H9 (cell line): ENCODE results near the gene OR2H2. TPM values are rescaled to one million over a fixed set of nuclear protein-coding genes. Genes with fewer than 3 reads are reported as not detected.

Experiments used
- DNase-seq: peaks from one replicate; pipeline ENCODE4 v3.0.0-alpha.2; 2017
- H2AFZ ChIP-seq: one replicate; pipeline ENCODE4 v1.6.1; 2013; ENCODE audit warnings: mild to moderate bottlenecking, low read length, control low read depth, moderate library complexity
- H2AK5ac ChIP-seq: 2 replicates; pipeline ENCODE4 v1.6.1; 2013; ENCODE audit warnings: low read length, control low read depth, mixed read lengths; ENCODE audit not compliant: insufficient read length
- H2BK120ac ChIP-seq: one replicate; pipeline ENCODE4 v1.6.1; 2013; ENCODE audit warnings: low read depth, mild to moderate bottlenecking, low read length, control low read depth, inconsistent platforms; ENCODE audit not compliant: poor library complexity, severe bottlenecking
- H2BK12ac ChIP-seq: 2 replicates; pipeline ENCODE4 v1.6.1; 2013; ENCODE audit warnings: low read length, control low read depth, mixed read lengths, low read depth; ENCODE audit not compliant: insufficient read length
- H2BK15ac ChIP-seq: 2 replicates; pipeline ENCODE4 v1.6.1; 2013; ENCODE audit warnings: low read depth, low read length, control low read depth
- H2BK20ac ChIP-seq: one replicate; pipeline ENCODE4 v1.6.1; 2013; ENCODE audit warnings: low read depth, mild to moderate bottlenecking, low read length, control low read depth, inconsistent platforms; ENCODE audit not compliant: poor library complexity, severe bottlenecking
- H2BK5ac ChIP-seq: 2 replicates; pipeline ENCODE4 v1.6.1; 2013; ENCODE audit warnings: low read length, control low read depth, mixed read lengths; ENCODE audit not compliant: insufficient read length
- H3K14ac ChIP-seq: 2 replicates; pipeline ENCODE4 v1.6.1; 2013; ENCODE audit warnings: low read length, control low read depth; ENCODE audit not compliant: insufficient read depth
- H3K18ac ChIP-seq: 2 replicates; pipeline ENCODE4 v1.6.1; 2013; ENCODE audit warnings: low read depth, mild to moderate bottlenecking, mixed read lengths, low read length, control low read depth; ENCODE audit not compliant: insufficient read length
- H3K23ac ChIP-seq: 2 replicates; pipeline ENCODE4 v1.6.1; 2013; ENCODE audit warnings: low read length, control low read depth, mixed read lengths, low read depth; ENCODE audit not compliant: insufficient read length
- H3K23me2 ChIP-seq: 2 replicates; pipeline ENCODE4 v1.6.1; 2013; ENCODE audit warnings: low read depth, mild to moderate bottlenecking, mixed read lengths, low read length, control low read depth; ENCODE audit not compliant: insufficient read length, poor library complexity, severe bottlenecking
- H3K27ac ChIP-seq: 2 replicates; pipeline ENCODE4 v1.5.1; 2013; ENCODE audit warnings: low read length, control low read depth, mixed read lengths, low read depth; ENCODE audit not compliant: insufficient read length
- H3K27me3 ChIP-seq: 2 replicates; pipeline ENCODE4 v1.6.1; 2013; ENCODE audit warnings: low read length, control low read depth, inconsistent platforms; ENCODE audit not compliant: insufficient read depth
- H3K4ac ChIP-seq: 2 replicates; pipeline ENCODE4 v1.6.1; 2013; ENCODE audit warnings: low read depth, mild to moderate bottlenecking, control low read depth, inconsistent platforms, low read length, moderate library complexity
- H3K4me1 ChIP-seq: 2 replicates; pipeline ENCODE4 v1.6.1; 2013; ENCODE audit warnings: low read length, control low read depth, inconsistent platforms; ENCODE audit not compliant: insufficient read depth
- H3K4me2 ChIP-seq: 2 replicates; pipeline ENCODE4 v1.6.1; 2013; ENCODE audit warnings: low read length, control low read depth, mixed read lengths; ENCODE audit not compliant: insufficient read length, insufficient read depth
- H3K56ac ChIP-seq: 2 replicates; pipeline ENCODE4 v1.6.1; 2013; ENCODE audit warnings: low read depth, mild to moderate bottlenecking, mixed read lengths, low read length, control low read depth; ENCODE audit not compliant: insufficient read length
- H3K79me1 ChIP-seq: 2 replicates; pipeline ENCODE4 v1.6.1; 2013; ENCODE audit warnings: low read depth, mild to moderate bottlenecking, moderate library complexity, low read length, control low read depth, inconsistent platforms; ENCODE audit not compliant: insufficient read depth, poor library complexity, severe bottlenecking
- H3K79me2 ChIP-seq: 2 replicates; pipeline ENCODE4 v1.6.1; 2013; ENCODE audit warnings: low read length, control low read depth, inconsistent platforms; ENCODE audit not compliant: insufficient read depth
- H3K9ac ChIP-seq: 2 replicates; pipeline ENCODE4 v1.6.1; 2013; ENCODE audit warnings: low read length, control low read depth, mixed read lengths; ENCODE audit not compliant: insufficient read length; ENCODE audit errors: extremely low read depth
- H3K9me3 ChIP-seq: one replicate; pipeline ENCODE4 v1.6.1; 2013; ENCODE audit warnings: low read depth, low read length, inconsistent platforms; ENCODE audit not compliant: control insufficient read depth
- H3T11ph ChIP-seq: one replicate; pipeline ENCODE4 v1.6.1; 2013; ENCODE audit warnings: mild to moderate bottlenecking, low read length, control low read depth, inconsistent platforms
- H4K20me1 ChIP-seq: one replicate; pipeline ENCODE4 v1.6.1; 2013; ENCODE audit not compliant: control insufficient read depth, insufficient read length, insufficient read depth
- H4K5ac ChIP-seq: 2 replicates; pipeline ENCODE4 v1.6.1; 2013; ENCODE audit warnings: low read depth, mild to moderate bottlenecking, mixed read lengths, low read length, control low read depth; ENCODE audit not compliant: insufficient read length
- H4K8ac ChIP-seq: replicated peaks from 2 replicates; pipeline ENCODE4 v1.6.1; 2013; ENCODE audit warnings: low read length, control low read depth, mixed read lengths, low read depth; ENCODE audit not compliant: insufficient read length
- H4K91ac ChIP-seq: 2 replicates; pipeline ENCODE4 v1.6.1; 2013; ENCODE audit warnings: low read depth, mild to moderate bottlenecking, moderate library complexity, mixed read lengths, low read length, control low read depth; ENCODE audit not compliant: insufficient read length
- H3K27ac Mint-ChIP-seq, 3 experiments: 2 replicates in 2 of 3; 3 replicates in 1 of 3; pipeline ENCODE4 v1.8.0; 2020 to 2021; ENCODE audit warnings: mixed read lengths in 3 of 3, mild to moderate bottlenecking in 1 of 3, moderate library complexity in 1 of 3
- H3K27me3 Mint-ChIP-seq: 2 replicates; pipeline ENCODE4 v1.8.0; 2021; ENCODE audit warnings: low read depth, mild to moderate bottlenecking, moderate library complexity, mixed read lengths
- H3K36me3 Mint-ChIP-seq, 3 experiments: 2 replicates in 2 of 3; 3 replicates in 1 of 3; pipeline ENCODE4 v1.8.0; 2020 to 2021; ENCODE audit warnings: low read depth in 3 of 3, mixed read lengths in 3 of 3; ENCODE audit not compliant: insufficient read depth in 1 of 3
- H3K4me1 Mint-ChIP-seq, 2 experiments: 2 replicates each; pipeline ENCODE4 v1.8.0; 2020; ENCODE audit warnings: mixed read lengths in 2 of 2
- H3K4me3 Mint-ChIP-seq, 2 experiments: 2 replicates in 1 of 2; 3 replicates in 1 of 2; pipeline ENCODE4 v1.8.0; 2020 to 2021; ENCODE audit warnings: mild to moderate bottlenecking in 2 of 2, mixed read lengths in 2 of 2, moderate library complexity in 1 of 2
- H3K9me3 Mint-ChIP-seq, 2 experiments: 2 replicates in 1 of 2; 3 replicates in 1 of 2; pipeline ENCODE4 v1.8.0; 2020; ENCODE audit warnings: mild to moderate bottlenecking in 2 of 2, mixed read lengths in 2 of 2, moderate library complexity in 1 of 2
- WGBS: extraction: QIAGEN DNeasy Blood & Tissue Kit; methylation state at CpG from one replicate; pipeline ENCODE4 v1.1.7; 2013; ENCODE audit warnings: missing lambda C conversion rate, low lambda C conversion rate, mixed read lengths; ENCODE audit not compliant: insufficient read length; ENCODE audit errors: extremely low coverage; 5-methylcytosine and 5-hydroxymethylcytosine counted together
- total RNA-seq: library from RNA; stranded (reverse); gene quantifications from 2 replicates; pipeline ENCODE4 v1.2.1, GENCODE V29; 2021
- TF ChIP-seq, protein P1 (sequence below): fragments of 200-600 bp; sonication (generic); conservative IDR thresholded peaks from 3 replicates; pipeline ENCODE4 v1.8.0; 2021; ENCODE audit warnings: antibody characterized with exemption, mild to moderate bottlenecking

The OR2H2 gene
- total RNA-seq, 1 experiment from 2014 or later: not detected

DNA sequence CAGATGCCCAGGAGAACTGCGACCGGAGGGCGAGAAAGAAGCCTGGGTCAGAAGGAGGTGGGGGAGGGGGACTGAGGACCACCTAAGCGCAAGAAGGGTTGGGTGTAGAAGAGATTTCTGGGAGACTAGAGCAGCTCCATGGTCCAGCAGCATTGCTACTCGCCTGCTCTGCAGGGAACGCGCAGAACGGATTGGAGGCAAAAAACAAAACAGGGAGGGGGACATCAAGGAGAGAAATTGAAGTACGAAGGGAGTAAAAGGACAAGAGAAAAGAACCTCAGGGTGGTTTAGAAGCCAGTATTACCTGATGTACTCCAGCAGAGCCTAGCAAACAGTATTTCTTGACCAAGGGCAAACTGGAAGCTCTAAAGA lies 48.6 kb downstream of the OR2H2 start:
- peaks cover 32% of the 10 kb centered on the region for H3K23me2 ChIP-seq
- no peak overlapping the region for H4K91ac ChIP-seq
- H2BK5ac ChIP-seq: no peak overlapping the region
- peak overlapping the region; percentile 13 for H3K9ac ChIP-seq
- no peak overlapping the region for H3K18ac ChIP-seq
- no peak overlapping the region for H3K23ac ChIP-seq
- peaks cover 4% of the 10 kb centered on the region; the same call in 1 of the 2 replicates for H3K4me1 ChIP-seq
- Mint-ChIP-seq H3K27ac (peak overlapping the region; percentile 51 to 96 (median 62)), H3K36me3 (peaks cover 0 to 17% (median 9%) of the 10 kb centered on the region in 3 experiments; a peak in 5 of 7 replicates), H3K4me1 (peaks cover 55 to 63% of the 10 kb centered on the region in 2 experiments), H3K9me3 (peaks cover 0 to 5% of the 10 kb centered on the region in 2 experiments; a peak in 2 of 5 replicates), H3K27me3 (no peaks in the 10 kb centered on the region; the same call in none of the 2 replicates), H3K4me3 (peak overlapping the region; percentile 88 to 89)
- H2BK12ac ChIP-seq: no peak overlapping the region
- no CpG with 5 or more reads among the region's 9 CpGs for WGBS
- H3K27me3 ChIP-seq: no peaks in the 10 kb centered on the region
- no peaks in the 10 kb centered on the region for H3K79me1 ChIP-seq
- no peak overlapping the region for H4K5ac ChIP-seq
- H3K14ac ChIP-seq: no peak overlapping the region
- TF ChIP-seq, protein P1, sequence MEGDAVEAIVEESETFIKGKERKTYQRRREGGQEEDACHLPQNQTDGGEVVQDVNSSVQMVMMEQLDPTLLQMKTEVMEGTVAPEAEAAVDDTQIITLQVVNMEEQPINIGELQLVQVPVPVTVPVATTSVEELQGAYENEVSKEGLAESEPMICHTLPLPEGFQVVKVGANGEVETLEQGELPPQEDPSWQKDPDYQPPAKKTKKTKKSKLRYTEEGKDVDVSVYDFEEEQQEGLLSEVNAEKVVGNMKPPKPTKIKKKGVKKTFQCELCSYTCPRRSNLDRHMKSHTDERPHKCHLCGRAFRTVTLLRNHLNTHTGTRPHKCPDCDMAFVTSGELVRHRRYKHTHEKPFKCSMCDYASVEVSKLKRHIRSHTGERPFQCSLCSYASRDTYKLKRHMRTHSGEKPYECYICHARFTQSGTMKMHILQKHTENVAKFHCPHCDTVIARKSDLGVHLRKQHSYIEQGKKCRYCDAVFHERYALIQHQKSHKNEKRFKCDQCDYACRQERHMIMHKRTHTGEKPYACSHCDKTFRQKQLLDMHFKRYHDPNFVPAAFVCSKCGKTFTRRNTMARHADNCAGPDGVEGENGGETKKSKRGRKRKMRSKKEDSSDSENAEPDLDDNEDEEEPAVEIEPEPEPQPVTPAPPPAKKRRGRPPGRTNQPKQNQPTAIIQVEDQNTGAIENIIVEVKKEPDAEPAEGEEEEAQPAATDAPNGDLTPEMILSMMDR: no peak
- H3K9me3 ChIP-seq: no peaks in the 10 kb centered on the region
- H2BK20ac ChIP-seq: no peak overlapping the region
- no peak overlapping the region for H3K4ac ChIP-seq
- peak overlapping the region; percentile 71 for H3K4me2 ChIP-seq
- H2BK15ac ChIP-seq: no peak overlapping the region
- no peak overlapping the region for H3T11ph ChIP-seq
- H3K79me2 ChIP-seq: no peaks in the 10 kb centered on the region; the same call in 1 of the 2 replicates
- no peak overlapping the region for H2BK120ac ChIP-seq
- DNase-seq: no peak
- H2AFZ ChIP-seq: no peak overlapping the region
- H4K20me1 ChIP-seq: no peaks in the 10 kb centered on the region
- H3K56ac ChIP-seq: no peak overlapping the region
- no peak overlapping the region for H2AK5ac ChIP-seq
- H4K8ac ChIP-seq: no peak overlapping the region
- H3K27ac ChIP-seq: no peak overlapping the region
